ENCODE measurements around the gene MED25. TPM values are rescaled to one million over a fixed set of nuclear protein-coding genes. Genes with fewer than 3 reads are reported as not detected.

Gene MED25
- total RNA-seq, 2 donors from 2014 or later: 89.1 to 90.0 TPM

DNA sequence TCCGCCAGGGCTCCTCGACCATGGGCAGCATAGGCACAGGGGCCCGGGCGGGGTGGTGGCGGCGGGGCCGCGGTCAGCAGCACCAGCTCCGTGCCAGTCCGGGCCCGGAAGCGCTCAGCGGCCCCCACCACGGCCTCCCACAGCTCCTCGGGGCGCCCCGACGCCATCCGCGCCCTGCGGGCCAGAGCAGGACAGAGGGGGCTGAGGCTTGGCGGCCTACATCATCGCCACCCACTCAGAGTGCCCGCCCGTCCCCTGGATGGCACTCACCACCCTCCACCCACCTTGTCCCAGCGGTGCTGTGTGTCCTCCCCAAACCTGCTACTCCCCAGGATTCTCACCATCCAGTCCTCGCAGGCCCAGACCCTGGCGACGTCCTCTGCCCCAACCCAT, 55.0 kb downstream of the MED25 start:
- no peaks in the 10 kb centered on the region for H3K9me3 ChIP-seq (ENCODE audit: control insufficient read depth, low read length)
- 95 to 98% methylated on average over 4 to 29 of the region's 29 CpGs for WGBS, 2 experiments (ENCODE audit: insufficient coverage in 1 of 2, insufficient read length in 1 of 2)
- Mint-ChIP-seq H3K36me3 (ENCODE audit: low read depth) (peaks cover 13% of the 10 kb centered on the region), H3K27me3 (ENCODE audit: insufficient read depth) (no peaks in the 10 kb centered on the region), H3K4me3 (no peak overlapping the region), H3K27ac (no peak overlapping the region), H3K9me3 (peaks cover 3% of the 10 kb centered on the region), H3K4me1 (peaks cover 11% of the 10 kb centered on the region)
- no peak overlapping the region for H3K27ac ChIP-seq (ENCODE audit: low read depth, low read length)
- H3K27me3 ChIP-seq (ENCODE audit: control insufficient read depth, insufficient read depth, low read length, poor library complexity, severe bottlenecking): no peaks in the 10 kb centered on the region
- TF ChIP-seq, protein P1, sequence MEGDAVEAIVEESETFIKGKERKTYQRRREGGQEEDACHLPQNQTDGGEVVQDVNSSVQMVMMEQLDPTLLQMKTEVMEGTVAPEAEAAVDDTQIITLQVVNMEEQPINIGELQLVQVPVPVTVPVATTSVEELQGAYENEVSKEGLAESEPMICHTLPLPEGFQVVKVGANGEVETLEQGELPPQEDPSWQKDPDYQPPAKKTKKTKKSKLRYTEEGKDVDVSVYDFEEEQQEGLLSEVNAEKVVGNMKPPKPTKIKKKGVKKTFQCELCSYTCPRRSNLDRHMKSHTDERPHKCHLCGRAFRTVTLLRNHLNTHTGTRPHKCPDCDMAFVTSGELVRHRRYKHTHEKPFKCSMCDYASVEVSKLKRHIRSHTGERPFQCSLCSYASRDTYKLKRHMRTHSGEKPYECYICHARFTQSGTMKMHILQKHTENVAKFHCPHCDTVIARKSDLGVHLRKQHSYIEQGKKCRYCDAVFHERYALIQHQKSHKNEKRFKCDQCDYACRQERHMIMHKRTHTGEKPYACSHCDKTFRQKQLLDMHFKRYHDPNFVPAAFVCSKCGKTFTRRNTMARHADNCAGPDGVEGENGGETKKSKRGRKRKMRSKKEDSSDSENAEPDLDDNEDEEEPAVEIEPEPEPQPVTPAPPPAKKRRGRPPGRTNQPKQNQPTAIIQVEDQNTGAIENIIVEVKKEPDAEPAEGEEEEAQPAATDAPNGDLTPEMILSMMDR (conservative IDR thresholded peaks at IDR 0.05): no peak
- no peak for DNase-seq
- H3K4me3 ChIP-seq (ENCODE audit: low read length): no peak overlapping the region
- H3K9ac ChIP-seq (ENCODE audit: extremely low read depth, low read length, poor library complexity, severe bottlenecking): no peak overlapping the region
- H3K36me3 ChIP-seq (ENCODE audit: control insufficient read depth, insufficient read depth, low read length): peaks cover 6% of the 10 kb centered on the region
- H3K4me1 ChIP-seq (ENCODE audit: control insufficient read depth, insufficient read depth, low read length): peaks cover 4% of the 10 kb centered on the region

DNA sequence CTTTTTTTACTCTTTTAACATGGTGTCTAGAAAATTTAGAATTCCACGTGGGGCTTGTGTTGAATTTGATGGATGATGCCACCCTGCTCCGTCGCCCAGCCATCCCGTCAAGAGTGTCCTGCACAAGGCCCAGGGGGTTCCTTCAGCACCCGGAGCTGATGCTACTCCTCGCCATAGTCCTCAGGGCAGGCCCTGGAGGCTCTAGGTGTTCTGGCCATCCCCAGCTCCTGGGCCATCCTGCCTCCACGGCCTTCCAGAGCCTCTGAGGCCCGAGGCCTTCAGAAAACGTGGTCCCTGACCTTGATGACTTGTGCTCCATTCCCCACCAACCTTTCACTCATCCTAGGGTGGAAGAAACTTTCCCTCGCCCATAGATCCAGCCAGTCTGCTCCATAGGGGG, 55.7 kb downstream of the MED25 start:
- TF ChIP-seq, protein P1 (conservative IDR thresholded peaks at IDR 0.05): no peak

DNA sequence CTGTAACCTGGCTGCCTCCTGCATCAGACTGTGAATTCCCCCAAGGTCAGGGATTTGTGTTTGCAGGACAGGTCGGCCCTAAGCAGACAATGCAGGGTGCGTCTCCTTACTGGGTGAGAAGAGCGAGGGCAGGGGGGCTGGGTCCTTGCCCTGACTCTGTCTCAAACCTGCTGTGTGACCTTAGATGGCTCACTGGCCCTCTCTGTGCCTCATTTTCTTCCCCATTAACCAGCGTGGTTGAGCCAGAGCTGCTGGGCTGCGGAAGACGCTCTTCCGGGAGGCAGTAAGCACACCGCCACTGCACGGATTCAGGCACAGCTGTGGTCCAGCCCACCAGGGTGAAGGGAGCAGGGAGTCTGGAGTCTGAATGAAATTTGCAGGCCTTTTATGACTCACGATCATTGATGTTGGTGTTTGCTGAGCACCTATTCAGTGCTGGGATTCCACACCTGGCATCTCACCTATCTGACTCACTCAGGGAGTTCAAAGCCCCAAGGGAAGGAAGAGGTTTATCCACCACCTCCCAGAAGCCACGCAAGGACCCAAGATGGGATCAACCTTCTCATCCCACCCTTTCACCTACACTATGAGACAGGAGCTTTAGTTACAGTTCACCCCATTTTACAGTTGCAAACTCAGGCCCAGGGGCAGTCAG, 56.5 kb downstream of the MED25 start:
- Mint-ChIP-seq H3K4me1 (peaks cover 13% of the 10 kb centered on the region), H3K4me3 (no peak overlapping the region), H3K27ac (no peak overlapping the region), H3K27me3 (ENCODE audit: insufficient read depth) (no peaks in the 10 kb centered on the region), H3K9me3 (no peaks in the 10 kb centered on the region), H3K36me3 (ENCODE audit: low read depth) (peaks cover 22% of the 10 kb centered on the region)
- no peak for DNase-seq
- no peaks in the 10 kb centered on the region for H3K27me3 ChIP-seq (ENCODE audit: control insufficient read depth, insufficient read depth, low read length, poor library complexity, severe bottlenecking)
- peaks cover 15% of the 10 kb centered on the region for H3K36me3 ChIP-seq (ENCODE audit: control insufficient read depth, insufficient read depth, low read length)
- TF ChIP-seq, protein P1 (conservative IDR thresholded peaks at IDR 0.05): no peak
- H3K4me3 ChIP-seq (ENCODE audit: low read length): peak overlapping the region; percentile 96
- H3K9me3 ChIP-seq (ENCODE audit: control insufficient read depth, low read length): no peaks in the 10 kb centered on the region
- no peak overlapping the region for H3K9ac ChIP-seq (ENCODE audit: extremely low read depth, low read length, poor library complexity, severe bottlenecking)
- no peak overlapping the region for H3K27ac ChIP-seq (ENCODE audit: low read depth, low read length)
- WGBS, 2 experiments (ENCODE audit: insufficient coverage in 1 of 2, insufficient read length in 1 of 2): 93% methylated on average over 10 to 11 of the region's 11 CpGs
- H3K4me1 ChIP-seq (ENCODE audit: control insufficient read depth, insufficient read depth, low read length): peaks cover 4% of the 10 kb centered on the region

More for the DNA sequence above, 55.7 kb downstream of the MED25 start:
- Mint-ChIP-seq H3K36me3 (ENCODE audit: low read depth) (peaks cover 16% of the 10 kb centered on the region), H3K4me1 (peaks cover 13% of the 10 kb centered on the region), H3K27me3 (ENCODE audit: insufficient read depth) (no peaks in the 10 kb centered on the region), H3K27ac (no peak overlapping the region), H3K9me3 (no peaks in the 10 kb centered on the region), H3K4me3 (no peak overlapping the region)
- Histone ChIP-seq H3K9ac (ENCODE audit: extremely low read depth, low read length, poor library complexity, severe bottlenecking) (no peak overlapping the region), H3K36me3 (ENCODE audit: control insufficient read depth, insufficient read depth, low read length) (peaks cover 7% of the 10 kb centered on the region), H3K27me3 (ENCODE audit: control insufficient read depth, insufficient read depth, low read length, poor library complexity, severe bottlenecking) (no peaks in the 10 kb centered on the region), H3K4me3 (ENCODE audit: low read length) (no peak overlapping the region), H3K27ac (ENCODE audit: low read depth, low read length) (no peak overlapping the region), H3K9me3 (ENCODE audit: control insufficient read depth, low read length) (no peaks in the 10 kb centered on the region), H3K4me1 (ENCODE audit: control insufficient read depth, insufficient read depth, low read length) (peaks cover 4% of the 10 kb centered on the region)
- 86 to 91% methylated on average over 6 to 10 of the region's 10 CpGs for WGBS, 2 experiments (ENCODE audit: insufficient coverage in 1 of 2, insufficient read length in 1 of 2)
- DNase-seq: no peak
